Body of pancreas (tissue), 4 donors: ENCODE results near the gene ISG20.

Experiments
- CTCF ChIP-seq, 7 experiments: fragments of 450-650 bp in 4 of 7; fragments of 200-600 bp in 3 of 7; sonication (generic) in 3 of 7; IDR thresholded peaks; one replicate each; pipeline ENCODE4 v1.5.1; 2016 to 2019; ENCODE audit warnings: antibody characterized with exemption in 7 of 7
- POLR2A ChIP-seq, 3 donors: fragments of 450-650 bp; IDR thresholded peaks; one replicate each; pipeline ENCODE4 v1.6.1; 2016; ENCODE audit warnings: antibody characterized with exemption in 3 of 3, mild to moderate bottlenecking in 2 of 3

DNA sequence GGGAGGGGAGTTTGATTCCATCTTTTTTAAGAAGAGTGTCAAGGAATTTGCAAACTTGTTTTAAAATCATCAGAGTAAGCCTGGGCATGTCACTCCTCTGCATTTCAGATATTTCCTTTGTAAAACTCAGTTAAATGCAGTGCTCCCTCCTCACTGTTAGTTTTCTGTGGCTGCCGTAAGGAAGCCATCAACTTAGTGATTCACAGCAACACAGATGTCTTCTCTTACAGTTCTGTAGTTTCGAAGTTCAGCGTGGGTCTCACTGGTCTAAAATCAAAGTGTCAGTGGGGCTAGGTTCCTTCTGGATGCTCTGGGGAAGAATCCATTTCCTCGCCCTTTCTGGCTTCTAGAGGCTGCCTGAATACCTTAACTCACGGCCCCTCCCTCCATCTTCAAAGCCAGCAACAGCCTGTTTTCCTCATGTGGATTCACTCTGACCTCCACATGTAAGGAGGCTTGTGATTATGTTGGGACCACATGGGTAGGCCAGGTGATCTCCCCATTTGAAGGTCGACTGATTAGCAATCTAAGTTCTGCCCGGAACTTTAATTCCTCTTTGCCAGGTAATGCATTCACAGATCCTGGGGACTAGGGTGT, 12.4 kb downstream of the ISG20 start:
- TF ChIP-seq CTCF (IDR thresholded peaks at IDR 0.05) (no peak), POLR2A (IDR thresholded peaks at IDR 0.05) (no peak)
